Astrocyte of the hippocampus (primary cell): Measurements from ENCODE around the gene SH3PXD2A.
"Not testable (repeated sequence)": the region's sequence is repeated elsewhere in the genome, so short reads cannot be mapped to it uniquely, and the experiment has no call there.

Experiments
- DNase-seq: peaks from one replicate; pipeline ENCODE4 v3.0.0; 2011; ENCODE audit warnings: low read depth, low spot score

Gene SH3PXD2A

DNA sequence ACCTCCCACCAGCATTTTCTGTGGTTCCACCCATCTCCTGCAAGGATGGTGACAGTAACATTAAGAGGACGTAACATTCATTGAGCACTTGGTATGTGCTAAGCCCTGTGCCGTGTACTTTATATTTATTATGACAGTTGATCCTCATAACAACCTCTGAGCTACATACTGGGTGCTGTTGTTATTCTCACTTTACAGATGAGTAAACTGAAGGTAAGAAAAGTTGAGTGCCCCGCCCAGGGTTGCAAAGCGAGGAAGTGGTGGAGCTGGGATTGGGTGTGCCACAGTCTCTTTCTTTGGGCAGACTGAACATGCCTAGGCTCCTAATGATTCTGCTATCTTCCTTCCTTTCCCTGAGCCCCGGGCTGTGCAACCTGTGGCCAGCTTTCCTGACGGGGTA is 107.4 kb downstream of the SH3PXD2A start:
- no peak for DNase-seq

DNA sequence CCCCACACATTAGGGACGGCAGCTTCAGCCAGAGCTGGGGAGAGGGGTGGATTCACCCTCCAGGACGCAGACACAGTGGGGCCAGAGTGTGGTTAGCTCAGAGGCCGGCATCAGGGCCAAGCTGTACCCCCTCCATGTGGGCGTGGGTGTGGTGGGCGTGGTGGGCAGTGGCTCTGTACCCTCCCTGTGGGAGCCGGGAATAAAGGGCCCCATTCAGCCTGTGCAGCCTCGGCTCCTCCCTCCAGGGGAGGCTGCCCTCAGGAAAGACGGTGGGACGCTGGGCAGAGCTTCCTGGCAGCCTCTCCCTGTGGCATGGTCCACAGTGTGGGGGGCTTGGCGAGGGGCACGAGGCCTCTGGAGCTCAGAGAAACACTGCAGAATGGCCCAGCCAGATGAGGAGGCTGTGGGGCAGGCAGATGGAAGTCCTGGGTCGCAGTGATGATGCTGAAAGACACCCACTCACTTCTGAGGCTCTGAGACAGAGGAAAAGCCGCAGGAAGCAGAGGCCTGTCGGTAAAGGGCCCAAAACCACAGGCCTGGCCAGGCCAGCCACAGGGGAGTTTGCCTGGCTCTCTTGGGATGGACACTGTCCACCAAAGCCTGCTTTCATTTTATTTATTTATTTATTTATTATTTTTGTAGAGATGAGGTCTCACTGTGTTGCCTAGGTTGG is 108.0 kb downstream of the SH3PXD2A start:
- no peak for DNase-seq

DNA sequence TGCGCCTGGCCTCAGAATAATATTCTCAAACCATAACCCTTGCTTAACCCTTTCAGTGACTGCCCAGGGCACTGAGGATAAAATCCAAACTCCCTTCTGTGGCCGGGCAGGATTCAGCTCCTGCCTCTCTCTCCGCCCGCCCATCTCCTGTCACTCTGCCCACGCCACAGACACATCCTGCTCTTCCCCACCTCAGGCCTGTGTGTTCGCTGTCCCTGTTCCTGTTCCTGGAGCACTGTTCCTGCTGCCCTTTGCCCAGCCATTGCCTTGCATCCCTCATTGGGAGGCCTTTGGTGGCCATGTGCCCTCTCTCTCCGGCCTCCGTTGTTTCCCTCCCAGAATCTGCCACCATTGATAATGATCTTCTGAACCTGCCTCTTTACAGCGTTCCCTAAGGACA is 108.8 kb downstream of the SH3PXD2A start:
- no peak for DNase-seq

DNA sequence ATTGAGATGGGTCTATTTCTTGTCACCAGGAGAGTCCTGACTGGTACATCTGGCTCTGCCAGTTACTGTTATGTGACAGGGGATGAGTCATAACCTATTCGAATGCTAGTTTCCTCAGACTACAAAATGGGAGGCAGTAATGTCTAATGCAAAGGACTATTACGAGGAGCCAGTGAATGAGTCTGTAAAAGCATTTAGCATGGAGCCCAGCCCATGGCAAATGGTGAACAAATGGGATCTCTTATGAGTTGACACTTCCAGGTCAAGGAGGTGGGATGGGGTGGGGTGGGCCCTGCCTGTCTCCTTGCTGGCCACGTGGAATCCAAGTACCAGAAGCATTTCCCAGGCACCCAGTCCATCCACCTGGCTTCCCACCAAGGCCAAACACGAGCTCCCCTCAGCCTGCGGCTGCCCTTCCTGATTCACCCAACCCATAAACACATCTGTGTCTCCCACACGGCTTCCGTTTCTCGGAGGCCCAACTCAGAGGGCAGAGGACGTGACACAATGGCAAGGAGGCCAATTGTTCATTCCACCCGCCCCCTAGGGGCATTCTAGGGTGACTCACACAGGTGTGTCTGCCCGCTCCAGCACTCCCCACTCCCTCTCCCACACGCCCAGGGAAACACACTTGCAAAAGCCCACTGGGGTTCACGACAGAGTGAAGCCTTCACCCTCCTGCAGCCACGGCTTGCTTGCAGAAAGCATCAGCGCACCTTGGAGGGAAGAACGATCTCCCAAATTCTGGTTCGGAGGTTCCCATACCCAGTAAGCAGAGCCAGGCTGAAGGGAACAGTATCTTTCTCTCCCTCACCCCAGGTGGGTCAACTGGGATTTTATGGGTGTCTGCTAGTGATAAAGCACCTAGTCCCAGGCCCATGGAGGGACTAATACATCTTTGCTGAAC is 109.8 kb downstream of the SH3PXD2A start:
- DNase-seq = no peak

DNA sequence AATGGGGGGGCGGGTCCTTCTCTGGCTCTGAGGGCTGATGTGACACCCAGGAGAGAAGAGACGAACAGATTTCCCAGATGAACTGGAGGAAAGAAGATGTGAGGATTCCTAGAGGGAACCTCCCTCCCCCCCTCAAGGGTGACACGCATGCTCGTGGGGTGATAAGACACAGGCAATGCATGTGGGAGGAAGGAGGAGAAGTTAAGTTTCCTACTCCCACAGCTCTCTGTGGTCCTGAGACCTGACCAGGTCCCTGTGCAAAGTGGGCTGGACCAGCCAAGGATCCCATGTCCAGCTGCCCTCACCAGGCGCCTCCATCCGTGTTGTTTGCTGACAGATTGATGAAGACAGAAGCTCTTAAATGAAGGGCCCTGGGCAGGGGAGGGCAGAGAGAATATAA is 112.6 kb downstream of the SH3PXD2A start:
- DNase-seq = no peak

DNA sequence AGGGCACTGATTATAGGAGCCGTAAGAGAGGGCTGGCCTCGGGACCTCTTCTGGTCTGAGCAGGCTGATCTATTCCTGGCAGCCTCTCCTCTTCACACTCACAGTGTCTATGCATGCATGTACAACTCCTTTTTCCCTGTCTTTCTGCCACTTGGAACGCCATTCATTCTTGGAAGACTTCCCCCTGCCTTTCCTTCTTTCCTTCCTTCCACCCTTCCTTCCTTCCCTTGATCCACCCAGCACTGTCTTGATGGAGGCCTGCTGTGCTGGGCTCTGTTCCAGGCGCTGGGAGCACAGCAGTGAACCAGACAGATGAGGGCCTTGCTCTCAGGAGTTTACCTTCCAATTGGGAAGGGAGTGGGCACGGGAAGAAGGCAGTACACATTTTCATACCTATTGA is 114.8 kb downstream of the SH3PXD2A start:
- no peak for DNase-seq

DNA sequence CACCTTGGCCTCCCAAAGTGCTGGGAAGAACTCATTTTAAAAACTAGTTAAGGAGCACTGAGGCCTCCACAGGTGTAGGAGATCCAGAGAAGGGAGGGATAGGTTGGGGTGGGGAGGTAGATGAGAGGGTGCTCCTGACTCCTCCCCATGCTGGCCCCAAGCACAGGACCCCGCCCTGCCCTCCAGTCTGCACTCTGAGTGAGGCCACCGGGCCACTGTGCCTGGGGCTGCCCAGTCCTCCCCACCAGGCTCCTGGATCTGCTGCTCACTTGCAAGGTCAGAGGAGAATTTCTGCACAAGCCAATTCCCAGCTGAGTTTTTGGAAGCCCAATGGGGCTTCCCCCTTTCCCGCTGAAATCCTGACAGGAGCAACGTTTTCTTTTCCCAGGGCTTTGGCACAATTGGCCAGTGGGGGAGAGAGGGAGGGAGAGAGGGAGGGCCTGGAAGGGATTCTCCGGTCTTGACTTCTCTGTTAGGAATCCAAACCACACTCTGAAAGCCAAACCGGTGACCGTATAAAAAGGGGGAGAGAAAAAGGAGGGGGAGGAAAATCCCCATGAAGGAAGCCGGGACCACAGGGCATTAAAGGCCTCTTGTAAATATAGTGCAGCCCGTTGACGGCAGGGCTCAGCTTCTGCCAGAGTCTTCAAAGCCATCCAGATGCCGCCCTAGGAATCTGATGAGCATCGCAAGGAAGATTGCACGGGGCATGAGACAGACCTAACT is 116.2 kb downstream of the SH3PXD2A start:
- DNase-seq = peak; percentile 96

DNA sequence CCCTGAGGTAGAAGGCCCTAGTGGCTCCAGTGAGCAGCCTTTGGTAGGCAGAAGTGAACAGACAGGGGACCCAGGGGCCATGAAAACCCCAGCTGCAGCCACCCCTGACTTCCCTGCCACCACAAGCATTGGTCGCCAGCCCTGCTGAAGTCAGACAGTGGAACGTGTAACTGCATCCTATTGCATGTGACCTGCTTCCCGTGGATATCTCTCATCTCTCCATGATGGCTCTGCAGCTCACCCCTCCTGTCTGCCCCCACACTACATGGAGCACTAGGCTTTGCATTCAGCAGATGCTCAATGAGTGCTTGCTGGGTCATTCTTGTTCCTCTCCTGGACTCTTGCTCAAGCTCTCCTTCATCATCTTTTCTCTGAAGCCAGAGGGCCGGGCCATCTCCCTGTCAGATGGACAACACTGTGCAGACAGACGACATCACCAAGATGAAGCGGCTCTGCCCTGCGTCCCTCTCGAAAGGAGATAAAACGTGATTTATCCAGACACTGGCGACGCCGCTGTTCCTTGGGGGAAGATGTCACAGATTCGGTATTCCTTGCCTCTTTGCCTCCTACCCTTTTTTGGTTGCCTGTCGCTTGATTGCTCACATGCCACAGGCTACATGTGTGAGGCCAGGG is 117.5 kb downstream of the SH3PXD2A start:
- DNase-seq = no peak

DNA sequence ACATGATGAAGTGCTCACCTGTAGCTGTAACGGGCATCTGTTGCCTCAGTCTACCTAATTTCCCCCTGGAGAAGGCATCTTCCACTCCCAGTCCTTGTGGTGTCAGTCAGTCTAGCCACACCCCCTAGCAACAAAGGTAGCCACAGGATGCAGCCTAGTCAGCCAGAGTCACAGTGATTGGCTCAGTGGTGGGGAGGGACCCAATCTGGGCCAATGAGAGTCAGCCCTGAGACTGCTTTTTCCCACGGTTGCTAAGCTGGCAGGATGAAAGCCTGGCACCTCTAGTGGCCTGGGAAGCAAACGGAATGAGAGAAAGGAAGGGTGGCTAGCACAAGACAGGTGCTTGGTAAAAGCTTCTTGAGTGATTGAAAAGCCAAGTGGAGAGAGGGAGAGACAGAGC is 118.6 kb downstream of the SH3PXD2A start:
- peak; percentile 52 for DNase-seq

DNA sequence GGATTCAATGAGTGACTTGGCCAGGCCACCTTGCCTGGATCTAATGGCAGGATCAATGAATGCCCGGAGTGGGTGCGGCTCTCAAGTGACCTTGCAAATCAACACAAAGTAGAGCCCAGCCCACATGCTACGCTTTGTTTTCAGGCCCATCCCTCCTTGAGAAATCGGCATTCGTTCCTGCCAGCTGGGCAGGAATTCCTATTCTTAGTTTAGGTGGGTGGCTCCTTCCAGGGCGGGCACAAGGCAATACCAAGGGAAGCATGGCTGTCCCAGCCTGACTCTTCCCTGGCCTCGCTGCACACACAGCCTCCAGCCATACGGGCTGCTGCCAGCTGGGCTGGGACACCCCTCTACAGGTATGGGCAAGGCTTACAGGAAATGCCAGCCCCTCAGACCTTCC is 119.3 kb downstream of the SH3PXD2A start:
- no peak for DNase-seq

DNA sequence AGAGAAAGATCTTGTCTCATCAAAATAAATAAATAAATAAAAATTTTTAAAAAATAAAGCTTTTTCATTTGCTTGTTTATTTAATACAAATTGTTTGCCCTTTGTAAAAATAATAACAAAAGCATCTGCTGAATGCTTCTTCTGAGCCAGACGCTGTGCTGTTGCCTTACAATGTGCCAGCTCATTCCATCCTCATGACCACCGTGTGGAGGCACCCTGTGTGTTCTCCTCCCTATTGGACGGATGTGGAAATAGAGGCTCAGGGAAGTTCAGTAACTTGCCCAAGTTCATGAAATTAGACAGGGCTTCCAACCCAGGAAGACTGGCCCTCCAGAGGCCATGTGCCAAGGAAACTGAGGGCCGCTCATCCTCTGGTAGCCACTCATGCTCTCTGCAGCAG is 120.6 kb downstream of the SH3PXD2A start:
- no peak for DNase-seq

DNA sequence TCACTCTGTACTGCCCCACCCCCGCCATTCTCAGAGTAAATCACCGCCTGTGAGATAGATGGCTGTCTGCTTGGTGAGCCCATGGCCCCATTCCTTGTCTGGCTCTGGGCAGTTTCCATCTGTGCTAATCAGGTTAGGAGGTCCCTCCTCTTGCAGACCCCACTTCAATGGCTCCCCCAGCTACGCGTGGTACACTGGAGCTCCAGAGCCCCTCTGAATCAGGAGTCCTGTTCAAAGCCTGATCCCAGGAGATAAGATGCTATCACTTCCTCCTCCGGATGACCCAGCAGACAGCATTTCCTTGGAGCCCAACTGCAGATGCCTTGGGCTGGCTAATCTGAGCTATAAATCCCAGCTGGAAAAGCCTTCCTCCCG is 122.3 kb downstream of the SH3PXD2A start:
- DNase-seq = no peak

DNA sequence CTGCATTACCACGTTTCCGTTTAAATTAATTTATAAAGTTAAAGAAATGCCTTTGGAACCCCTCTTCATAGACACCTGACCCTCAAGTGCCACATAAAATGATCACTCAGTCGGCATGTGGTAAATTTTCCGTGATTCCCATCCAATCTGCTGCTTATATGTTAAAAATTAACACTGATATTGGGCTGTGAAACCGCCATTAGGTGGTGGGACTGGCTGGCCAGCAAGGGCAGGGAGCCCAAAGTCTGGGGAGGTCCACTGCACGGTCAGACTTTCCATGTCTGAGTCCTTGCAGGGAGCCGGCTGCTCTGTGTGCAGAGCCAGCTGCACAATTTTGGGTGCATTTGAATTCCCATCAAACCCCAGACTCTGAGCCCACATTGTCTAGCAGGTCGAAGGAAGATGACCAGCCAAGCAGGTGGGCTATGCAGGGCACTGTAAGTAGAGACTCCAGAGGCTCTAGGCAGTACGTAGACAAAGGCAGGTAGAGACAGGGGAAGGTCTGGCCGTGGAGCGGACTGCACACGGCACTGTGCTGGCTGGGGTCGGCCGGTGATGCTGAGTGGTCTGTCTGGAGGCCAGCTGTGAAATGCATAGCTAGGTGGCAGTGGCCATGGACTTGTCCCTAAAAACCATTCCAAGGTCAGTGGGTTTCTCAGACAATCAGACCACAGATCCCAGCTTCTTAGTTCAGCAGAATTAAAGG is 122.9 kb downstream of the SH3PXD2A start:
- no peak for DNase-seq

DNA sequence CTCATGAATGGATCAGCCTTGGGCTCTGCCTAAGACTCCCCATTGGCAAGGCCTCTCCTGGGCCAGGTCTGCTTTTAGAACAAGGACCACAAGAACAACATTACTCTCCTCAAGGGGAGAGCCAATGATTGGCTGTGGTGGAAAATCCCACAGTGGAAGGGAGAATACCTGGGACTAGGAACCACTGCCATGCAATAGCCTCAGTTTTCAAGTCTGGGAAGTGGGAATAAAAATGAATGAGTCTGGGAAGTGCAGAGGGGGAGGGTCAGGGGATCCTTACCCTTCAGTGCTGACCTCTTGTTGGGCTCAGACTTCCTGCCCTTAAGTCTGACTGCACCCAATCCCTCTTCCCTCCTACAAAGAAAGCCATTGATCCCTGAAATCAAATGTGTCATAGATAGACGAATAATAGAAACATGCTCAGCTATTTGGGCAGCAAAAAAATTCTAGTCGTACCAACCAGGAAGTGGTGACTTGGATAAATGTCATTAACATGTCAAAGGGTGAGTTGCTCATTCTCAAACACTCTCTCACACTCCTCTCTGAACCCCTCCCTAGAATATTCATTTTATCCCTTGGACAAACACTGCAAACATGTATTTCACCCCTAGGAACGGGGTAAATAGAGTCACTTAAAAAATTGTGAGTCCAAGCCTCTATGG is 123.6 kb downstream of the SH3PXD2A start:
- no peak for DNase-seq

DNA sequence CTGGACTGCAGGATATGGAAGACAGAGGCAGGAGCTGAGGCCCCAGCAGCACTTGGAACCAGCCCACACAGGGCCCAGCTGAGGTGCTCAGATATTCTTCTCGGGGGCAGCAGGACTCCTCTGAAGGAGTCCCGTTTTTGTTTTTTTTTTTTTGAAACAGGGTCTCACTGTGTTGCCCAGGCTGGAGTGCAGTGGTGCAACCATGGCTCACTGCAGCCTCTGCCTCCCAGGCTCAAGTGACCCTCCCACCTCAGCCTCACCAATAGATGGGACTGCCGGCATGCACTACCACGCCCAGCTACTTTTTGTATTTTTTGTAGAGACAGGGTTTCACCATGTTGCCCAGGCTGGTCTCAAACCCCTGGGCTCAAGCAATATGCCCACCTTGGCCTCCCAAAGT is 124.3 kb downstream of the SH3PXD2A start:
- DNase-seq = not testable (repeated sequence)

DNA sequence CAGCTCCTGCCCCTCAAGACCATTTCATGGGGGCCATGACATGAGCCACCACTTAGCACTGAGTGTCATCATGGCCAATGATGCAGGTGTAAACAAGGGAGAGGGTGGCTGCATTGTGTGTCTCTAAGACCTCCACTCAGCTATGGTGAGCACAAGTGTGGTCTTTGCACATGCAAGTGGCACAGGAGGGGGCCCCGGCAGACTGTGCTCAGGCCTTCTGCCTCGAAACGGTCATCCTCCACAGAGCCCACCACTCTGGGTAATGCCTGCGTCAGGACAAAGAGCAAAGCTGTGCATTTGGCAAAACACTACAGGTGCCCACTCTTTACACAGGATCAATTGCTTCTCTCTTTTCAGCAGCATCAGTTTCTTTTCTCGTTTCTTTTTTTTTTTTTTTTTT is 125.5 kb downstream of the SH3PXD2A start:
- DNase-seq = no peak

DNA sequence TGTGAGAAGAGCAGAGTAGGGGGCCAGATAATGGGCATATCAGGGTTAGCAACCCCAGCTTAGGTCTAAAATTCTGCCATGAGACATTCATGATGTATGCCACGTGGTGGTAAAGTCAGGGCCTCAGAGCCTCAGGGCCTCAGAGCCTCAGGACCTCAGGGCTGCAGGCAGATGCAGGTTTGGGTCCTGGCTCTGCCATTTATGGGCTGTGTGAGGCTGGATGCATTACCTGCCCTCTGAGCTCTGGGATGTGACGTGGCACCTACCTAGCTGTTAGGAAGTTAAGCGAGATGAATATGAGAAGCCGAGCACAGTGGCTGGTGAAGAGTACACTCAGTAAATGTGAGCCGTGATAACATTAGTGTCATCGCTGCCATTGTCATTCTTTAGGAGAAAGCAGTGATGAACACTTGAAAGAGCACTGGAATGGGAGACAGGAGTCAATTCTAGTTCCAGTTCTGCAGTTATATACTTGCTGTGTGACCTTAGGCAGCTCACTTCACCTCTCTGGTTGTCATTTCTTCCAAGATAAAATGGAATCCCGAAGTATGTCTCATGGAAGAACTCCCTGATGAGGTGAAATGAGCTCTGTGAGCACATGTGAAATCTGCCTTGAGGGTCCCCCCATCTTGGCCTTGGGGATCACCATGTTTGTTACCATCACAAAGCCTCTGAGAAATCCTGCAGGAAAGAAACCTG is 127.2 kb downstream of the SH3PXD2A start:
- DNase-seq = no peak

DNA sequence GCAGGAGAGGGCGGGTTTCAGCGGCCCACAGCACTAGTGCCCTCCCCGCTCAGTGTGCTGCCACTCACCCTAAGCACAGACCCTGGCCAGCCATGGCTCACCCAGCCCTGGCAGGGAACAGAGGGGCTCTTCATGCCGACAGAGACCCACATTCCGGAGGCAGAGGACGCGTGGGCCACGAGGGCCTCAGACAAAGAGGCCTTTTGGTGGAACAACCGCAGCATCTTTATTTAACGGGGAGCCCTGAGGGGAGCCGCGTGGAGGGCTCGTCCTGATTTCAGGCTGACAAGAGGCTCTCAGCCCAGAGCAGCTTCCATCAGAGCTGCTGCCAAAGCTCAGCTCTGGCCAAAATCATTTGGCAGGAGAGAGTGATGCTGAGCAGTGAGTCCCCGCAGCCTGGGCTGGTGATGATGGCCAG is 127.8 kb downstream of the SH3PXD2A start:
- peak; percentile 42 for DNase-seq

DNA sequence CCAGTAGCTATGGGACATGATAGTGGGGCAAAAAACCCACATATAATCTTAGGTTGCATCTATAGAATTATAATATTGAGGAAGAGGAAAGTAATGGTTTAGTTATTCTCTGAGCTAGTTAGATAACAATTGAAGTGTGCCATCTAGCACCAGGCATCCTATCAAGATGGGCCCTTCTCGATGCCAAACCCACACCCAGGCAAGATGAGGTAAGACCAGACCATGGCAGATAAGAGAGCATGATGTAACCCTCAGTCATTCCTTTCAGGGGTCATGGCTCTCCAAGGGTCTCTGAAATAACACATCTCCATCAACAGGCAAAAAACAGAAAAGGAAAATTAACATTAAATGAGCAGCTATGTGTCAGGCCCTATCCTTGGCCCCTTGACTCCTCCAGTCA is 128.7 kb downstream of the SH3PXD2A start:
- DNase-seq = no peak

DNA sequence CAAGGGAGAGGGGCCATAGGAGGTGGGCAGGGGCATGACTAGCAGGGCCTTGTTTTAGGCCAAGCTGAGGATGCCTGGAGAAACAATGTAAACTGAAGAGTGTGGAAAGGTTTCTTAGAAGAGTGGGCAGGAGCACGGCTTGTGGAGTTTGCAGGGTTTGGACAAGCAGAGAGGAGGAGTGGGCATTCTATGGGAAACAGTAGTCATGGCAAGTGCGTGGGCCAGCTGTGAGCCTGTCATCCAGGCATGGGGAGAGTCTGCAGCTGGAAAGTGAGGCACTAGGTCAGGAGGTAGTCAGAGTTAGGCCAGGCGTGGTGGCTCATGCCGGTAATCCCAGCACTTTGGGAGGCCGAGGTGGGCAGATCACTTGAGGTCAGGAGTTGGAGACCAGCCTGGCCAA is 130.1 kb downstream of the SH3PXD2A start:
- no peak for DNase-seq
